GM18517 (cell line): ENCODE results near the gene RFX4.

Experiments used
- ATAC-seq: cut with Tn5 transposase; IDR thresholded peaks from one replicate; pipeline ENCODE4 v1.9.1; 2021; ENCODE audit warnings: mild to moderate bottlenecking, moderate library complexity; ENCODE audit not compliant: unreplicated experiment

The RFX4 gene

DNA sequence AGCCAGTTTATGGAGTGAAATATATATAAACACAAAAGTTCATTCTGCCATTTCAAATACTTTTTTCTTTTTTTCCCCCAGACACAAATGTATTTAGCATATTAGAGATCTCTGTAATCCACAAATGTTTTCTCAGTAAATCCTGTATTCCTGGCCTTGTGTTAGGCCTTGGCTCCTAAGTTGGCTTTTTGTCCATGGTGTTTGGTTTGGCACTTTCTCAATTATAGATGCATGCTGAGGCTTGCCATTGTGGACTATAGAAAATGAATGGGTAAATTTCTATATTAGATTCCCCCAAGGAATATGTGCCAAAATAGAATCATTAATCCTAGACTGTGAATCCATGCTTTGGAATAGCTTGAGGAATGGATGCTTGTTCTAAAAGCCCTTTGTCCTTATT is 208.7 kb downstream of the RFX4 start:
- no peak for ATAC-seq

DNA sequence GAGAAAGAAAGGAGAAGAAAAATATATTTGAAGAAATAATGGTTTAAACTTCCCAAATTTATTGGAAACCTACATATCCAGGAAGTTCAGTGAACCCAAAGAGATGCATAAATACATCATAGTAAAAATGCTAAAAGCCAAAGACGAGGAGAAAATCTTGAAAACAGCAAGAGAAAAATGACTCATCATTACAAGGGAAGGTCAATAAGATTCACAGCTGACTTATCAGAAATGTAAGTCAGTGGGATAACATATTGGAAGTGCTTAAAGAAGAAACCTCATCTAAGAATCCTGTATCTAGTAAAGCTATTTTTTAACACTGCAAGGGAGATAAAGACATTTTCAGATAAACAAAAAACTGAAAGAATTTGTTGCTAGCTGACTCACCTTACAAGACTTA is 211.6 kb downstream of the RFX4 start:
- ATAC-seq, result no peak

DNA sequence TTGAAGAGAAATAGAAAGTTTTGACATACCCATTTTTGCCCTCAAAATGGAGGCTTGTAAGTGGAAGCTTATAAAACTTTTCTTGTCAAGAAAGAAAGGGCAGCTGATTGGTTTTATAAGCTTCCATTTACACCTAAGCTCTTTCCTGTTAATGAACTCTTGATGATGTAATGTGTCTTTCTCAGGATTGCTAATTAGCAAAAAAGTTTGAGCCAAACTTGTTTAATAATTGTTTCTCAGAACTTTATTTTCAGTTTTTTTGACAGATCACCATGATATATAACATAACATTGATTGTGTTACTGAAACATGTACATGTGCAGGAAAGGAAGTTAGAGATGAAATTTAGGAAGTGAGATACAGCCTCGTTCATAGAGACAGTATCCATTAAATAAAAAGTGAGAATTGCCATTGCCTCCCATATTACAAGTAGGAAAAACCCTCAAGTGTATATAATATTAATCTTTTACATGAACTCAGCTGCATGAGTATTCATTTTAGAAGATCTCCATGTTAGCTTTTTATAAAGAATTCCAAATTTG is 218.4 kb downstream of the RFX4 start:
- ATAC-seq, result no peak

DNA sequence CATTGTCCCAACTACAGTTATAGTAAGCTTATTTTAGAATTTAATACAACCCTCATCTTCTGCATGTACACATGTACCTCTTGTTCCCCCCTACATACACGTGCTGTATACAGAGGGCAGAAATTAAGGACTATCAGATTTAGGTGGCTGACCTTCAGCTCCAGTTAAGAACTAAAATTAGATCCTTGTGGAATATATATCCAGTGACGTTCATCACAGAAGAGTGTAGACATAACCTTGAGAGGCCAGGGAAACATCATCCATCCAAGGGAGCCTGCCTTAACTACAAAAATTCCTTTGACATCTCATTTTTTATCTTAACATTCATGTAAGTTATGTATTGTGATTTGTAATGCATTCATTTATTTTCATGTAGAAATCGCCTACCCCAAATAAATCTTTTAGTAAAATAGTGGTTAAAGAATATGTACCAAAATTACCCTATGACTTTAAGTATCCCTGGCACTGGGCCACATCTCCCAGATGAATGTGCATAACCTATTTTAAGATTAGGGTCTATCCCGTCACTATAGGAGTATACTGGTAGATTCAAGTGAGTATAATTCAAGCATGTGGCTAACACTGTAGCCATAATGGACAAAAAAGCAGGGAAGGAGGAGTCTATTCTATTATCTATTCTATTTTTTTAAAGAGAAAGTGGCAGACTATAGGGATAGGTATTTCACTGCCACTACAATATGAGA is 219.2 kb downstream of the RFX4 start:
- ATAC-seq, result no peak

DNA sequence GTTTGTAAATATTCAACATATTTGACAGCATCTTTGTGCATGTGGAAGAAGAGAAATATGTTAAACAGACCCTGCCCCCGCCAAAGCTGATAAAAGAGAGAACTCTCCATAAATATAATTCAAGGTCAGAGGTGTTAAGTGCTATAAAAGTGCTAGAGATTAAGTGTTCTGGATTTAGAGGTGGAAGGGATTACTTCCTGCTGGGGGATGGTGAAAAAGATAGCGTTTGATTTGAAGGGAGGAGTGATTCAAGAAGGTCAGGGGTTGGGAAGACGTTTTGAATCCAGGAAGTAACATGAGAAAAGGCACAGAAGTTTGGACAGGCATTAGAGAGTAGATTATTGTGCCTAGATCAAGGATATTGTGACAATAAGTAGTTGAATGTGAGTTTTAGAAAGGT is 221.9 kb downstream of the RFX4 start:
- ATAC-seq, result no peak
